Left ventricle myocardium superior (tissue), 1 donor: ENCODE data around the gene HINT2. TPM values are rescaled to one million over a fixed set of nuclear protein-coding genes. Genes with fewer than 3 reads are reported as not detected.

Experiments used
- ATAC-seq: fragments of 200-7000 bp; cut with Tn5 transposase; one replicate; pipeline ENCODE4 v1.9.1; 2020; ENCODE audit warnings: mild to moderate bottlenecking, moderate library complexity
- DNase-seq: peaks from one replicate; pipeline ENCODE4 v3.0.0-alpha.2; 2020
- intact Hi-C: fragments of 100-400 bp; cut with micrococcal nuclease; formaldehyde crosslinking; loops from one replicate; pipeline ENCODE4 v1.11.0; 2022
- total RNA-seq: library from RNA; stranded (reverse); fragmentation: NEBNext Ultra II Directional; extraction: Animal tissue kit (Norgen Biotek cat#: 25700); gene quantifications from one replicate; pipeline ENCODE4 v1.2.1, GENCODE V29; 2021
- donor health status: DM: no; HTN: yes; CAD: no; lungs with severe emphysema.

HINT2 gene
- total RNA-seq, 1 donor from 2014 or later: 75.8 TPM

DNA sequence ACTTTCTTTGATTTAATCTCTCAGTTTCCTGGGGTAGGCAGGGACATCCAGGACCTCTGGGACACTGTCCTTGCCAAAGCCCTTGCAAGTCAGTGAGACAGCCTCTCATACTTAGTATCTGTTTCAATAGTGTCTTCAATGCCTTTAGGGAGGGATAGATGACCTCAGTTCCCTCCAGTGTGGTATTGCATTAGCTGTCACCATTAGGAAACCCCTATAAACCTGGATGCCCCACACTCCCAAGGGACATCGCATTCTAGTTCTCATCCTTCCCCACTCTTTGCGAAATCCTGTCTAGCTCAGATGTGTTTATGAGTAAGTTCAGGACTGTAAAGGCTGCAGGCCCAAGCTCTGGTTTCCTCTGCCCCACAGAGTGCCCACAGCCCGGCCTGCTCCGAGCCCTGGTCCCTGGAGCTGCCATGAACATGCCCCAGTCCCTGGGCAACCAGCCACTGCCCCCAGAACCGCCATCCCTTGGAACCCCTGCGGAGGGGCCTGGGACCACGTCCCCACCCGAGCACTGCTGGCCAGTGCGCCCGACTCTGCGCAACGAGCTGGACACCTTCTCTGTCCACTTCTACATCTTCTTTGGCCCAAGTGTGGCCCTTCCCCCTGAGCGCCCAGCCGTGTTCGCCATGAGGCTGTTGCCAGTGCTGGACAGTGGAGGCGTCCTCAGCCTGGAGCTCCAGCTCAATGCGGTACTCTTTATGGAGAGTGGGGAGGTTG, 27.3 kb upstream of the HINT2 start:
- ATAC-seq: no peak
- no peak for DNase-seq
- intact Hi-C loops: no loop called here

GRCh38 chr9:35841645-35841900, 26.7 kb upstream of the HINT2 start:
- intact Hi-C loops: no loop called here
- ATAC-seq: no peak
- no peak for DNase-seq

GRCh38 chr9:35840881-35841644, 26.2 kb upstream of the HINT2 start:
- ATAC-seq (no peak), DNase-seq (no peak)
- intact Hi-C loops: no loop called here

GRCh38 chr9:35839926-35840325, 25.1 kb upstream of the HINT2 start:
- intact Hi-C loops: no loop called here
- DNase-seq: no peak
- ATAC-seq: no peak

- DNase-seq (no peak), ATAC-seq (no peak)
- intact Hi-C loops: no loop called here
Measured at GRCh38 chr9:35836595-35836994, 21.8 kb upstream of the HINT2 start.

- intact Hi-C loops: no loop called here
- ATAC-seq (no peak), DNase-seq (no peak)
Measured at GRCh38 chr9:35835766-35836165, 20.9 kb upstream of the HINT2 start.

- ATAC-seq (no peak), DNase-seq (no peak)
- intact Hi-C loops: no loop called here
Measured at GRCh38 chr9:35835216-35835632, 20.4 kb upstream of the HINT2 start.

- ATAC-seq (no peak), DNase-seq (no peak)
- intact Hi-C loops: no loop called here
Measured at GRCh38 chr9:35834260-35835215, 19.7 kb upstream of the HINT2 start.

DNA sequence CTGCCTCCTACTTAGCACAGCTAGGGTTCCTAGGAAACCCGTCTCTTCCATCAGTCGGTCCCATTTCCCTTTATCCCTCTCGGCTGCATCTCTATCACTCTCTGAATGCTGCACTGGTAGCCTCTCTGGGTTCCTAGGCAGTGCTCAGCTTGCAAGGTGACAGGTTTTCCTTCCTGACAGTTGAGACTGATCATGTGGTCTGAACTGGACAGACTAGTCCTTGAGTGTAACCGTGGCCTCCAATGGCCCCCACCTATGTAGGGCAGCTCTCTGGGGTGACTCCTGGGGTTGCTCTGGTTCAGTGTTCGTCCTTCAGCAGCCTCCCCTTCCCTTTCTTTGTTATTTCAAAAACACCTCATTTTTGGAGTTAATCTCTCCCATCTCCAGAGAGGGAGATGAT, 18.0 kb upstream of the HINT2 start:
- DNase-seq (no peak), ATAC-seq (peak; percentile 8)
- intact Hi-C loops: no loop called here

DNA sequence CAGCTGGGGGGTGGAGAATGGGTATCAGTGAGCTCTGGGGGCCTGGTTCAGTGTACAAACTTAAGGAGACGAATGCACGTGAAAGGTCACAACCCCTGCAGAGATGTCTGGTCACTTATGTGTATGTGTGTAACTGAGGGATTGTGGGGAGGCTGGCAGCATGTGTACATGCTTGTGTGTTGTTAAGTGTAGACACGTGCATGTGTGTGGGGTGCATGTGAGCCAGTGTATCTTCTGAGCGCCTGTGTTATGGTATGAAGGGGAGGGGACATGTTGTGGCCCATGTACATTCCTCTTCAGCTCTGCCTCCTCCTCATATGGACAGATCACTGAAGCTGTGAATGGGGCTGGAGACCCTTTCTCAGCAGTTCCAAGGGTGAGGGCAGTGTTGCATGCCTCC, 16.2 kb upstream of the HINT2 start:
- intact Hi-C loops: no loop called here
- DNase-seq (no peak), ATAC-seq (no peak)

GRCh38 chr9:35829764-35830096, 14.9 kb upstream of the HINT2 start:
- intact Hi-C loops: loop anchor here (5.0 kb wide), 1 partner anchor 53 kb away; no protein-coding TSS in a partner anchor
- DNase-seq: no peak

GRCh38 chr9:35829084-35829763, 14.4 kb upstream of the HINT2 start, which contains the start of gene TMEM8B:
Gene TMEM8B, plus strand, starts transcription at chr9:35829228. Its CDS starts 220 bp downstream, at chr9:35829448.
- intact Hi-C loops: loop anchor here (5.0 kb wide), 1 partner anchor 53 kb away; no protein-coding TSS in a partner anchor
- DNase-seq: peak; percentile 99
- peak; percentile 90 for ATAC-seq

More at GRCh38 chr9:35829764-35830096, 14.9 kb upstream of the HINT2 start:
- no peak for ATAC-seq

DNA sequence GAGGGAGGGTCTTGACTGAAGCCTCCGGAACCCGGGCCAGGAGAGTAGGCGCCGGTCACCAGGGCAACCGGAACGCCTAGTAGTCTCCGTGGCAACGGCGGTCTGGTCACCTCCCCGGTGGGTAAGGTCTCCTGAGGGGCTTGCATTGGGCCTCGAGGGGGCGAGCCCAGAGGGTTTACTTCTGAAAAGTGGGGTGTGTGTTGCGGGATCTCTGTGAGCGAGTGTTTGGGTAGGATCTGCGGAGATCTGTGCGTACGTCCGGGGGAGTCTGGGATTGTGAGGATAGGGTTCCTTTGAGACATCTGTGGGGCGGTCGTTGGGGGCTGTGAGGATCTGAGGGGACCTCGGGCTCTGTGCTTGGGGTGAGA, 13.9 kb upstream of the HINT2 start, which contains the start of gene FAM221B:
TSS of gene FAM221B (minus strand) at position 17 of the 368 bp plus-strand sequence. CDS start 2,571 bp downstream, outside the sequence.
- DNase-seq (peak; percentile 51), ATAC-seq (no peak)
- intact Hi-C loops: loop anchor here (5.0 kb wide), 1 partner anchor 54 kb away; no protein-coding TSS in a partner anchor

GRCh38 chr9:35827486-35827885, 12.6 kb upstream of the HINT2 start:
- ATAC-seq (no peak), DNase-seq (no peak)
- intact Hi-C loops: loop anchor here (5.0 kb wide), 1 partner anchor 55 kb away; no protein-coding TSS in a partner anchor

DNA sequence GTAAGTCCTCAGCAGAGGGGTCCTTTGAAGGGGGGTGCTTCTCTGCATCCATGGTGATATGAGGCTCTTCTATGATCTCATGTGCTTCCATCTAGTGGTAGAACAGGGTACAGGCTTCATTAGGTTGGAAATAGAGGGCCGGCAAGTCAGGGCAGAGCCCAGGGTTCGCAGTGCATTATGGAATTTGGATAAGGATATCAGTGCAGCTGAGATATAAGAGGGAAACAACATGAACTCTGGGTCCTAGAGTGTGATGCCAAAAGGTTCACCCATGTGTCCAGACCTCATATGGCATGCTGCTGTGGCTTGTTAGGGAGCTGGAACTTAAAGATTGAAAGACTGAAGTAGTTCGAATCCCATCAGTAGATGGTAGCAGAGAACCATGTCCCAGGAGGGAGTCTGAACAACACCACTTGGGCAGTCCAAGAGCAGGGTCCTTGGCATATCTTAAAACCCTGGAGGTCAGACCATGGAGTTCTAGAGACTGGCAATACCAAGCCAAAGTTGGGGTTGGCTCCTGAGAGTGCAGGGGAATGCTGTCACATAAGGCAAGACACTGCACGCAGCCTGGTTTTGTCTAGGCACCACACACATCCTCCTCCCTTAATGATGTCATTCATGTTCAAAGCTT, 11.3 kb upstream of the HINT2 start:
- ATAC-seq: peak; percentile 43
- intact Hi-C loops: loop anchor here (5.0 kb wide), 1 partner anchor 56 kb away; no protein-coding TSS in a partner anchor

GRCh38 chr9:35822926-35823325, 8.1 kb upstream of the HINT2 start:
- intact Hi-C loops: no loop called here
- no peak for ATAC-seq
- no peak for DNase-seq

More for the DNA sequence above, 11.3 kb upstream of the HINT2 start:
- no peak for DNase-seq

DNA sequence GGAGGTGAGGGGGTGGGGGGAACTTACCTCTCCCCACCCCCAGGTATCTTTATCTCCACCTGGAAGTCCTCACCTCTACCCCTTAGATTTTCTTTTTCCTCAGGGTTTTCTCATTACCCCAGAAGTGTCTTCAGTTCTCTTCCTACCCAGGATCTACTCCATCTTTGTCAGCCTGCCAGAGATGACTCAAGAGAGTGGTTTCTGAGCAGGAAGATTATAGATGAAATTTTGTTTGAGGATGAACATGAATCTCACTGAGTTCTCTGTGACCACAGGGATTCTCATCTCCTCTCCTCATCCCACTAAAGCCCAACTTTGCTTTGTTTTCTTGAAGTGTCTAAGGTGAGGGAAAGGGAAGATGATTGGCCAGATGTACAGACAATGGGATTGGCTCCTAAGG, 5.2 kb upstream of the HINT2 start:
- intact Hi-C loops: no loop called here
- ATAC-seq (no peak), DNase-seq (no peak)

DNA sequence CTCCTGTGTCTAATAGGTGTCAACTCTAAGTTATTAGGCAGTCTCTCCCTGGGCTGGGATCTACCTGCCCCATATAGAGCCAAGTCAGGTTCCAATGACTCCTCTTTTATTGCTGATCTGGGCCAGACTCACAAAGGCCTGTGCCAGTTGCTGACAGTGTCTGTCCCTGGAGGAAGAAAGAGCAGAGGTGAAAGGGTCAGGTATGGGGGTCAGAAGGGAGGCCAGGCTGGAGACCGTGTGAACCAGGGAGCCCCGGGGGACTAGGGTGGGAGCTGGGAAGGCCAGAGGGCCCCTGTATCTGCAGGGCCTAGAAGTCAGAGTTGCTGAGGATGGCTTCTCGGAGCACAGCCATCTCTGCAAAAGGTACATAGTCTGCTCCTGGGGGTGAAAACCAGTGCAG, 3.5 kb upstream of the HINT2 start:
- intact Hi-C loops: no loop called here
- ATAC-seq (no peak), DNase-seq (no peak)
